Neural progenitor cell (in vitro differentiated cells): ENCODE data around the gene MCTP2.

Experiments used
- CTCF ChIP-seq: fragments of 200-600 bp; sonication (generic); IDR thresholded peaks from 2 replicates; pipeline ENCODE4 v1.5.1; 2017; ENCODE audit warnings: antibody characterized with exemption, mild to moderate bottlenecking
- EZH2 ChIP-seq: fragments of 200-600 bp; sonication (generic); IDR thresholded peaks from 2 replicates; pipeline ENCODE4 v1.6.1; 2017; ENCODE audit warnings: antibody characterized with exemption, mild to moderate bottlenecking, moderate library complexity

GRCh38 chr15:94478763-94479162, 247.4 kb downstream of the MCTP2 start:
- TF ChIP-seq CTCF: no peak
- TF ChIP-seq EZH2: no peak
